NCI-H524 treated with DMSO at 0.1 percent for 48 hours (cell line): Measurements from ENCODE around the gene CTNNA2.

Experiments used
- DNase-seq: peaks from one replicate; lab custom pipeline; 2025; lab: John Stamatoyannopoulos, UW

Gene CTNNA2

DNA sequence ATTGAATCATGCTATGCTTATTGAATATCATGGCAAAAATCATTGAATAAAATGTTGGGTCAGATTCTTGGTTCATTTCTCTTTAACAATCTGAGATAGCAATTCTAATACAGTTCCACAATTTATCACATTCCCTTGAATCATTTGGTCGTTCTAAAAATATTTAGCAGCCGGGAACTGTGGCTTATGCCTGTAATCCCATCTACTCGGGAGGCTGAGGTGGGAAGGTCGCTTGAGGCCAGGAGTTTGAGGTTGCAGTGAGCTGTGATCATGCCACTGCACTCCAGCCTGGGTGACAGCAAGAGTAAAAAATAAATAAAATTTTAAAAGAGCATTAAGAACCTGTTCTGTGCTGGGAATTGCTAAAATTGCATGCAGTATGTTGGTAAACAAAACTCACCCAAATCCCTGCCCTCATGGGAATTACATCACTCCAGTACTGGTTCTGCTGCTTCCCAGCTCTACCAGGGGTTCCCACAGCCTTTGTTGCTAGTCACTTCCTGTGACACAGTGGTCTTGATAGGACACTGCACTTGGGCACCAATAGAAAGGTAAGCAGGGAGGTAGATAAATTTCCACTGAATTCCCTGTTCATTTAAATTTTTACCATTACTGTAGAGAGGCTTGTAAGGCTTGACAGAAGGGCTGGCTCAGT lies 200.4 kb downstream of the CTNNA2 start:
- DNase-seq: no peak

DNA sequence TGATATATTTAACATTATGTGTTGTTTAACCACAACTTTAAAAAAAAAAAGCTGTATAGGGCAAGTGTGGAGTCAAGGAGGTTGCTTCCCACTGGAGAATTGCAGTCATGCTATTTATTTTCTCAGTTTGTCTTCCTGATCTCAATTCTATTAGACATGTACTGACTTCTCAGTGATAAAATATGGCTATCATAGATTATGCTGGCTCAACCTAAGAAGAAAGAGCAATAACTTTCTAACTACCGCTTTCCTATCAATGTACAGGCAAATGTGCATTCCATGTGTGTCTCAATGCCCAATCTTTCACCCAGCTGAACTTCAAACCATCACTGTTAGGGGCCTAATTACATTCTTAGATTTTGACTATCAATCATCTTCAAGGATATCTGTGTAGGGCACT lies 201.4 kb downstream of the CTNNA2 start:
- DNase-seq: no peak

DNA sequence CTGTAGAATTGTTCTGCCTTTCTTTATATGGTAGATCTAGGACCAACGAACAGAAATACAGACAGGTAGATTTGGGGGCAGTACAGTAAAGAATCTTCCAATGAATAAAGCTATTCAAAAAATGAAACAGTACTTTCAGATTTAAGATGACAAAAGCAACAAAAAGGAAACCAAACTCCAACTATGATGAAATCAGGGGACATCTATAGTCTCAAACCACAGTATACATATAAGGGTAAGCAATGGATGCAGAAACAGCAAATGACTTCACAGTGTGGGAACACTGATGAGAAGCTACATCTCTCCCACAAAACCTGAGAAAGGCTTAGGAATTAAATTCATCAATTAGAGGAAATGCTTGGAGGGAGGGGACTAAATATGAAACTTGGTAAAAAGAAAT lies 202.5 kb downstream of the CTNNA2 start:
- DNase-seq: no peak

DNA sequence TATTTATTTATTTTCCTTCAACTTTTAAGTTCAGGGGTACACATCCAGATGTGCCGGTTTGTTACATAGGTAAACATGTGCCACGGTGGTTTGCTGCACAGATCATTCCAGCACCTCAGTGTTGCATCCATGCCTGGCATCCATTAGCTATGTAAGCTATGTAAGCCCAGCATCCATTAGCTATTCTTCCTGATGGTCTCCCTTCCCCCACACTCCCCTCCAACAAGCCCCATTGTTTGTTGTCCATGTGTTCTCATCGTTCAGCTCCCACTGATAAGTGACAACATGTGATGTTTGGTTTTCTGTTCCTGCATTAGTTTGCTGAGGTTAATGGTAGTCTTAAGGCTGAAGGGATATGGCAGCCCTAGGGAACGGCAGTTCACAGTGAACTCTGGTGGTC lies 203.4 kb downstream of the CTNNA2 start:
- no peak for DNase-seq

DNA sequence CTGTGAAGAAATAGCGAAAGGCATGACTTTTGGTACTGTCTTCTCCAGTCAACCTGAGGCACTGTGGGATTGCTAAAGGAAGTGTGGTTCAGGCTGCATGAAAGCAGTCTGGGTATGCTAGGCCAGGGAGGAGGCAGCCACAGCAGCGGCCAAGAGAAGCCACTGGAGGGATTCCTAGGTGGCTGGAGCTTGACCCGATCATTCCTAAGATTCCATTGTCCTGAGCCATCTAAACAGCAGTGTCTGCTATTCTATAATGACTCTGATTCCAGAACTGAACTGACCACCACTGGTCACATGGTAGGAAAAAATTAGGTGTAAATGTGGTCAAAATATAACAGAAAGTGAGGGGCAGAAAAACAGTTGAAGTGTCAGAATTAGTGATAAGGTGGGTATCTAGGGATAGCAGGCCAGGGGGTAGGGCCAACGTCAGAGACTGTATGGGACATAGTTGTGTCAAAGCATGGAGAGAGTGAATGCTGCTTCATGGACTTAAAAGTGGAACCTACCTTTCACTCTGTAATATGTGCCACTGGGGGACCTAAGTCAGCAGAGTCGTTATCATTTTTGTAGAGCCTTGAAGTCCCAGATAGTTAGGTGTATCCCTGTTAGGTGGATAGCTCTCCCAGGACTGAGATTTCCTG lies 204.6 kb downstream of the CTNNA2 start:
- DNase-seq: no peak

DNA sequence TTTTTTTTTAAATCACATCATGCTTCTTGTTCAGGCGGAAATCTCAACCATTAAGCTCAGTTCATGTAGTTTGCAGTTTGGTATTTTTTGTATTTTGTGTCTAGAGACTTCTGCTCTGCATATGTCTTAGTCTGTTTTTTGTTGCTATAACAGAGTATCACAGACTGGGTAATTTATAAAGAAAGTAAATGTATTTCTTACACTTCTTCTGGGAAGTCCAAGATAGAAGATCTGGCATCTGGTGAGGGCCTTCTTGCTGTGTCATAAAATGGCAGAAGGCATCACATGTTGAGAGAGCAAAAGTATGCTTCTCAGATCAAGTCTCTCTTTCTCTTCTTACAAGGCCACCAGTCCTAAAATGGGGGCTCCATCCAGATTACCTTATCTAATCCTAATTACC lies 208.2 kb downstream of the CTNNA2 start:
- no peak for DNase-seq

DNA sequence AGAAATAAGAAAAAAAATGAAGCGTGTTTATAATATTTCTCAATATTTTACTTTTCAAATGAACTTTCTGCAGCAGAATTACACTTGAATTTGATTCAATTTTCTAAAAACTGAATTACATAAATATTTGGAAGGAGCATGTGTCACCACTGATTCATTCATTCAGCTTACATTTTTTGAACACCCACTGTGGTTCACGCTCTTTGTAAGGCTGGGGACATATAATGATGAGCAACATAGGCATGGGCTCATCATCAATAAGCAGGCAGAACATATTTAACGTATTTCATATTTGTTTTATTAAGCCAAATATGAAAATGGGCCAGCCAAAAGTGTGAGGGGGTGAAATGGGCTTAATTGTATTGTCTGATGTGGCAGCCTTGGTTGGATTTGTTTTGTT lies 209.1 kb downstream of the CTNNA2 start:
- no peak for DNase-seq

DNA sequence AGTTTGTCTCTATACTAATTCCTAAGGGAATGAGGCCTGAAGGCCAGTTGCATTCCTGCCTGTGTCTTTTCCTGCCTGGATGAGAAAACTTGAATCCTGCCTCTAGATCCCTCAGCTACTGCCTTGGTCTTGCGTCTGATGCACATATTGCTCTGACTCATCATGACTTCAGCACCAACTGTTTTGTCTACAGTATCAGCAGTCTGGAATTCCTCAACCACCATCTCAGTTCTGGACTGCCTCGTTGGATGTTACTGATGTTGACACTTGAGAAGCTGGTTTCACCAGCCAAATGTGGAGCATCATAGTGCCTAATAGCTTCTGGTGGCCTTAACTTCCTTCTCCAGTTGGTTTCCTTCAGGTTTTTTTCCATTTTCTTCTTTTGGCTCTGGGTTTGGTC lies 211.0 kb downstream of the CTNNA2 start:
- no peak for DNase-seq

DNA sequence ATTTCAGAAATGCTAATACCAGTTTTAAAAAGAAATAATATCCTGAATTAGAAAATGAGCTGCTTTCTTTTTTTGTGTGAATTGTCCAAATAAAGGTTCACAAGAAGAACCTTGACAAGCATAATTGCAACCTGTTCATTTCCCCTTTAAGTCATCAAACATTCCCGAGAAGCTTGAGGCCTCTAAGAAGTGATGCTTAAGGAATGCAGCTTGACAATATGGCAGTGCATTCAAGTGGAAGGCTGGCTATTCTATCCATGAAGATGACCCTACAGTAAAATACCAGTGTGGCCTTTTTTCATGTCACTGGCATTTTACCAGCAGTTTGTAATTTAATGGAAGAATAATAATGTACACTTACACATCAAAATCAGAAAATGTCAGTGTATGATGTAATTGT lies 216.7 kb downstream of the CTNNA2 start:
- no peak for DNase-seq

DNA sequence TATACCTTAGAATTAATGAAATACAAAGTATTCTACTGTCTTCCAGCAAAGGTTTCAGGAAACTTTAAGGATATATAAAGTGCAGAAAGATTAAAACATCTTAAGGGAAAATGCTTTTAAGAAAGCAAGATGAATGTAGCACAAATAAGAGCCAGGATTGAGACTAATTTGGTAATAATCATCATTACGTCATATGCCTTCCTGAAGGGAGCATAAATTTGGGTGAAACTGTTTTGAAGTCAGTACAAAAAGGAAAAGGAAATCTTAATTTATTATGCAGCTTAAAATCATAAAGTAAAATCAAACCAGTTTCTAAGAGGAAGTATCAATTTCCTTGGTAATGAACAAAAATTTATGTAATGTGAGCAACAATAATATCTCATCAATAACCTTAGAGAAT lies 221.7 kb downstream of the CTNNA2 start:
- no peak for DNase-seq

DNA sequence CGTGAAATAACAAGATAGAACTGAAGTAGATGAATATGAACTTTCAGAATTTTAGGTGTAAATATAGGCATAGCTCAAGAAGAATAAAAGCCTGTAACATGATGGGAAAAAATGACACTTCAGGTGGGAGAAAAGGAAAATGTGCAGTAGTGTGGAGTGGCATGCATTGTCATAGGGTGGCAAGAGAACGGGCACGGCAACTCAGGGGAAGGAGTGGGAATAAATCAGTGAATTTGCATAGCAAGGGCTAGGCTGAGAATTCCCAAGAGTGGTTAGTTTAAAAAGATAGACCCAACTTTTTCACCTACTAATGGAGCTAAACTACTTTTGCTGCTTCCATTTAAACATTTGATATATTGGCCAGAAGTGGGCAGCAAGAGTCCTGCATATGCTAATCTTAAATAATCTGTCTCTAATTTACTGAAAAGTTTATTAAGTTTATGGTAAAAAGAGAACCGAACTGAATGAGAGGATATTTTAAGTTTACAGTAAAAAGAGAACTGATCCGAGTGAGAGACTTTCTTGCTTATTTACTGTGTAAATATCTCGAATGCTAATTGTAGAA lies 228.1 kb downstream of the CTNNA2 start:
- no peak for DNase-seq

DNA sequence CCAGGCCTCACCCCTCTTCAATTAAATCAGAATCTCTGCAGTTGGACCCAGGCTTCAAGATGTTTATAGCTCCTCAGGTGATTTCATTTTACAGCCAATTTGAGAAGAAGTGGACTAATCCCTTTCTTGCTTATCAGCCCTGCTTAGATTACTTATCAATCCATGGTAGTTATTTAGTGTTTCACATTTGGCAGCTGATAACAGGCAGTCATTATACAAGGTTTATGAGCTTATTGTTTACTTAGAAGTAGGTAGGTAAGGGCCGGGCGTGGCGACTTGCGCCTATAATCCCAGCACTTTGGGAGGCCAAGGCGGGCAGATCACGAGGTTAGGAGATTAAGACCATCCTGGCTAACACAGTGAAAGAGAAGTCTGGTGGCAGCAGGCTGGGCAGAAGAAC lies 237.5 kb downstream of the CTNNA2 start:
- DNase-seq: no peak

DNA sequence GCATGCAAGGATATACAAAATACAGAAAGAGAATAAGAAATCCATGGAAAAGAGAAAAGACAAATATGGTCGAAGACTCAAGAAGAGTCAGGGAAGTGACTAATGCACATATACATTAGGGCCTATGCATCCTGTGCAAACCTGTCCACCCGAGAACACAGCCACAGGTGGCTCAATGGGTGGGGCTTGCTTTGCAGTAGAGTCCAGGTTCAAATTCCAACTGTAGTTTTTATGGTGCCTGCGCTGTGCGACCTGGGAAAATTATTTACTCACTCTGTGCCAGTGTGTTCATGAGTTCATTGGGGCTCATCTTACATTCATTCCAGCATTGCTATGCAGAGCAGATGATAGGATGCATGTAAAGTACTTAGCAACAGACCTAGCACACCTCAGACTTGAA lies 244.7 kb downstream of the CTNNA2 start:
- DNase-seq: no peak

DNA sequence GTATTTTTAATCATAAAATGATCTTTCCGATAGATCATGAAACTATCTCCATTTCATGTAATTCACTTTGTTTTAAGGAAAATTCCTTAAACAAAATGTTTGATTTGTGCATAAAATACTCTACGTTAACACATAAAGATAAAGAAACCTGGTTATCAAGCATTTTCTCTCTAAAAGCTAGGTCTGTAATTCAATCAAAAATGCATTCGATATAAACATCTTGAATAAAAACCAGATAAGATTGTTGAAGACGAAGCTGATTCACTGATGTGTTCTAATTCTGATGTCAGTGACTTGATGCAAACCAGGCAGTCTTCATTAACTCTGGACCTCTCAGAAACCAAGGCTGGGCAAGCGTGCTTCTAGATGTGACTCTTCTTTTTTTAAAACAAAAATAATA lies 245.2 kb downstream of the CTNNA2 start:
- no peak for DNase-seq

DNA sequence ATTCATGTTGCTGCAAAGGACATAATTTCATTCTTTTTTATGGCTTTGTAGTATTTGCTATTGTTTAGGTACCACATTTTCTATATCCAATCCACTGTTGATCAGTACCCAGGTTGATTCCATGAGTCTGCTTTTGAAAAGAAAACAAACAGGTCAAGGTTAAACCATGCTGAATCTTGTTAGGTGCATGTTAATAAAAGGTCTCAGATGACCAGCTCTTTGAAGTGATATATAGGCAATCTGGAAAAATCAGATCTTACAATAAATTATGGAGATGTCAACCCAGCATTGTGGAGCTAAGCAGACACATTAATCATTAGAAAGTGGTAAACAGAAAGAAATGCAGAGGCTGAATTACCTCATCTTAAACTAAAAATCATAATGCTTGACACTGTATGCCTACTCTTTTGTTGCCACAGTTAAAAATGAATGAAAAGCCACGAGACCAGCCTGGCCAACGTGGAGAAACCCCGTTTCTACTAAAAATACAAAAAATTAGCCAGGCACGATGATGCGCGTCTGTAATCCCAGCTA lies 246.0 kb downstream of the CTNNA2 start:
- DNase-seq: no peak

DNA sequence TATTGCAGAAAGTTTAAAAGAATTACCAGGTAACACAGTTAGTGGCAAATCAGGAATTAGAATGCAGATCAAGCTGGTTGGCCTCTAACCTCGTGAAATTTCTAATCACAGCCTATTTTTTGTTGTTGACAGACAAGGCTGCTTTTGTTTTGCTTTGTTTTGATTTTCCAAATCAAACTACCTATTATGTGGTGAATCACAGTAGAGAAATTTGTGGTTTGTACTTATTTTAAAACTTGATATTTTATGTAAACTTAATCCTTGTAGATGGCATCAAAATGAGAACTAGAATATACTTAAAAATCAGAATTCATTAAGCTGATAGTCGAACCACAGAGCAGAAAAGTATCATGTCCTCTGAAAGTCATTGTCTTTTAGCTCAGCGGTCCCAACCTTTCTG lies 258.1 kb downstream of the CTNNA2 start:
- no peak for DNase-seq

DNA sequence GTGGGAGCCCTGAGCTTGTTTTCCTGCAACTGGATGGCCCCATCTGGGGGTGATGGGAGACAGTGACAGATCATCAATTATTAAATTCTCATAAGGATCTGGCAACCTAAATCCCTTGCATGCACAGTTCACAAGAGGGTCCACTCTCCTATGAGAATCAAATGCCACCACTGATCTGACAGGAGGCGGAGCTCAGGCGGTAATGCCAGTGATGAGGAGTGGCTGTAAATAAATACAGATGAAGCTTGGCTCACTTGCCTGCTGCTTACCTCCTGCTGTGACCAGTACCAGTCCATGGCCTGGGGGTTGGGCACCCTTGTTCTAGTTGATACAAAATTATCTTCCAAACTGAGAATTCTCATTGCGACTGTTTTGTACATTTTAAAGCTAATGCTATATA lies 258.6 kb downstream of the CTNNA2 start:
- no peak for DNase-seq

DNA sequence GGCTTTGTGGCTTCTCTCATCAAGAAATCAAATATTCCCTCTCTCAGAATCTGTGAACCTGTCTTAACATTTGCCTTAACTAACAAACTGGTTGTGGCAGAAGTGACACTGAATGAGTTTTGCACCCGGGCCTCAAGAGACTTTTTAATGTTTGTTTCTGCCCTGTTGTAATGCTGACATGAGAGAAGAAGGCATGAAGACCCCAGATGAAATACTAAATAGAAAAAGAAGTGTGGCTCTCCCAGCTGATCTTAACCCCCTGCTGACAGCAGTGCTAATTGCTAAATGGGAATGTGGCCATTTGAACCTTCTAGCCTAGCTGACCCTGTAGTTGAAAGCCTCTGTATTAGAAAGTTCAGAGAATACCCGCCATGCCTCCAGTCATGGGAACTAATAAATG lies 261.2 kb downstream of the CTNNA2 start:
- no peak for DNase-seq

DNA sequence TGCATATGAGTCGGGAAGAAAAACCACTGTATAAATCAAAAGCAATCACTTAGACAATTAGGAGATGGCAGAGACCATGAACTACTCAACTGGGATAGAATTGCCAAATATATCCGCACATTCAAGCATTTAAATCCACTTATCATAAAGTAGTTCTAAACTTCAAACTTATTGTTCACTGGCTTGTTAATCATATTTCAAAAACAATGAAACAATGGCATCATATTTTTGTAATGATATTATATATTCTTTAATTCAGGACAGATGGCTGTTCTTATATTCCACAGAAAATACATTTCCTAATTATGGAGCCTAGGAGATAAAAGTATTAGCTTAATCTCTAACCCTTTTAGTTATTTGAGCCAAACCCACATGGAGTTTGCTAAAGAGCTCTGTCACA lies 263.6 kb downstream of the CTNNA2 start:
- no peak for DNase-seq

DNA sequence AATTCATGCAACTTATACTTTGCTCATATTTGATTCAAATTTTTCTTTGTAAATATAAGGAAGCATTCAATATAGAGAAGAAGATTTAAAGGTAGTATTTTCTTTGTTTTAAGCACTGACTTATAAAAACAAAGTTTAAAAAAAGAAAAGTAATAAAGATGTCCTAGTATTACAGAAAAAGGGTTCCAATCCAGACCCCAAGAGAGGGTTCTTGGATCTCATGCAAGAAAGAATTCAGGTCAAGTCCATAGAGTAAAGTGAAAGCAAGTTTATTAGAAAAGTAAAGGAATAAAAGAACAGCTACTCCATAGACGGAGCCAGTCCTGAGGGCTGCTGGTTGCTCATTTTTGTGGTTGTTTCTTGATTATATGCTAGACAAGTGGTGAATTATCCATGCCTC lies 267.9 kb downstream of the CTNNA2 start:
- DNase-seq: no peak

DNA sequence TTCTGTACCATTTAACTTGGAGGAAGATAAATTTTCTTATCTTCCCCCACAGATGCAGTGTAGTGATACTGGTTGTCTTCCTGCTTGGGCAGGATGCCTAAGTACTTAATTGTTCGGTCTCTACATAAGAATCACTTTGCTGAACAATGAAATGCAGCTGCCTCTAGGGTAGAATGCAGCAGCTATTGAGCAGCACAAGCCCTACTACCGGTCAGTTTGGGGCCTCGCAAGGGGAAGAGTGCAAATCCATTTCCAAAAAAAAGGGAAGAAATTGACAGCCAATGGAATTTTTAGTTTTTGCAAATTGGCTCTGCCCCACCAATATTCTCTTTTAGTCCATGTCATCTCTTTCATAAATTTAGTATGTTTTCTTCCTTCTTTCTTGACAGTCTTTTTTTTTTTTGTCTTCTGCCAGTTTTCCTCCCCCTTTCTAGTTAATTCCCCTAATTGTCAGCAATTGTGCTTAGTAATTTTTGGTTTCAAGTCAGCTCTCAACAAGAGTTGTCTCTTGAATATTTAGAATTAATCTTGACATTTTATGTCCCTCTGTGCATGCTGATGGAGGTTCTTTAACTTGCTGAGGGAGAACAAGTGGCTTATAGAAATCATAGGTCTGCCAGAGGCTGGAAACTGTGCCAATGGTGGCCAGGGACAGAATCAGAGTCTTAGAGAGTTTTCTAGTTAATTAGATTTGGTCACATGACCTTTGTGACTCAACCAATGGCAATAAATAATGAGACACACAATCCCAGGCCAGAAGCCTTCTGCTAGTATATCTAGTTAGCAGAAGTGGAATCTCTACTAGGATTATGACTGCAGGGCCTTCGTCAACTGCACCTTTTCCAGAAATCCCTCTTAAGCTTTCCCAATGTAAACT lies 270.0 kb downstream of the CTNNA2 start:
- no peak for DNase-seq

DNA sequence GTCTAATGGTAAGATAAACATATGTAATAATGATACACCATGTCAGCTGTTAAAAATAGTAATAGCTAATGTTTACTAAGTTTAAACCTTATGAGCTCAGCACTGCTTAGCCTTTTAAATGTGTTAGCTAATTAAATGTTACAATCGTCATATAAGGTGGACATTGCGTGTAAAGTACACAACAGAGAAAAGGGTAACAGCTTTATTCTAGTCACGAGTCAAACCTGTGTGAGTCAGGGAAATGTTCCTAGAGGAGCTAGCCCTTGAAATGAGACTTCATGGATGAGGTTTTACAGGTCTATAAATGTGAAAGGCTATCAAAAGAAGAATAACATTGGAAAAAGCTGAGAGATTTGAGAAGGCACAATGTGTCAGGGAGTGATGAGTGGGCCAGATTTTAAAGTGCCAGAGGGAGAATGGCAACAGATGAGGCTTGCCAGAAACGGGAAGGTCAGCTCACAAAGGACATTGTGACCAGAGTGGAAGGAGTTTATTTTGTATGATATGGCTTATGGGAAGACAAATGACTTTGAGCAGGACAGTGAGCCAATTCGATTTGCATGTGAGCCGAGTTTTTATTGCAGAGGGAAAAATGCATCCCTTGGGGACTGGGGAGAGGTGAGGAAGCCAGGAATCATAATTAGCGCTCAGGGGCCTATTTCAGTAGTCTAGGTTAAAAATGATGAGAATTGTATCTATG lies 276.3 kb downstream of the CTNNA2 start:
- no peak for DNase-seq
